Measurements from ENCODE around the gene CASS4.

DNA sequence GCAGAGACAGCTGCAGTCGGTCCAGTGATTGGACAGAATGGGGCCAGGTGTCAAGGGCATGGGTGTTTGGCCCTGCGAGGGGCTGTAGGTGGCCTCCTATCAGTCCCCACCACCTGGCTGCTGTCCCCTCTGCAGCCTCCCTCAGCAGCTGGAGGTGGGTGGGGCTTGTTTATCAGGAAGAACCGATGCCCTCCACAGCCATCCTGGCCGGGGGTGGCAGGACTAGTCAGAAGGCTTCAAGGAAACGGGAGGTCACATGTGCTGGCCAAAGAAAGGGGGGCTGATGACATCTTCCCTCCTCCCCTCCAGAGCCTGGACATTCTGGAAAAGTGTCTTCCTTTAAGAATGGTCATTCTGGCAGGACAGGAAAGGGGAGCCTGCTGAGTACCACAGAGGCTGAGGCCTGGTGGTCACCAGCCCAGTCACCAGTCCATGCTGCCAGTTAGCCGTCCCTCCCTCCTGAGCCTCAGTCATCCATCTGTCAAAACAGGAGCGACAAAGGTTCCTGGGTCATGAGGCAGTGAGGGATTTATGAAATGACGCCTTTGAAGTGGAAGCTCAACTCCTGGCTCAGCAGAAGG, 49.1 kb upstream of the CASS4 start:
- TF ChIP-seq, protein P1, sequence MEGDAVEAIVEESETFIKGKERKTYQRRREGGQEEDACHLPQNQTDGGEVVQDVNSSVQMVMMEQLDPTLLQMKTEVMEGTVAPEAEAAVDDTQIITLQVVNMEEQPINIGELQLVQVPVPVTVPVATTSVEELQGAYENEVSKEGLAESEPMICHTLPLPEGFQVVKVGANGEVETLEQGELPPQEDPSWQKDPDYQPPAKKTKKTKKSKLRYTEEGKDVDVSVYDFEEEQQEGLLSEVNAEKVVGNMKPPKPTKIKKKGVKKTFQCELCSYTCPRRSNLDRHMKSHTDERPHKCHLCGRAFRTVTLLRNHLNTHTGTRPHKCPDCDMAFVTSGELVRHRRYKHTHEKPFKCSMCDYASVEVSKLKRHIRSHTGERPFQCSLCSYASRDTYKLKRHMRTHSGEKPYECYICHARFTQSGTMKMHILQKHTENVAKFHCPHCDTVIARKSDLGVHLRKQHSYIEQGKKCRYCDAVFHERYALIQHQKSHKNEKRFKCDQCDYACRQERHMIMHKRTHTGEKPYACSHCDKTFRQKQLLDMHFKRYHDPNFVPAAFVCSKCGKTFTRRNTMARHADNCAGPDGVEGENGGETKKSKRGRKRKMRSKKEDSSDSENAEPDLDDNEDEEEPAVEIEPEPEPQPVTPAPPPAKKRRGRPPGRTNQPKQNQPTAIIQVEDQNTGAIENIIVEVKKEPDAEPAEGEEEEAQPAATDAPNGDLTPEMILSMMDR (optimal IDR thresholded peaks at IDR 0.05 in 1 of 3, IDR thresholded peaks at IDR 0.05 in 1 of 3, conservative IDR thresholded peaks at IDR 0.05 in 1 of 3; ENCODE audit: extremely low read depth in 1 of 3, insufficient read depth in 2 of 3, low read length in 3 of 3) = no peak
- no peak for TF ChIP-seq EZH2 (IDR thresholded peaks at IDR 0.05; ENCODE audit: low read length)

Data from keratinocyte (primary cell).